ENCODE measurements around the gene TMEM117.

- TF ChIP-seq, protein P1, sequence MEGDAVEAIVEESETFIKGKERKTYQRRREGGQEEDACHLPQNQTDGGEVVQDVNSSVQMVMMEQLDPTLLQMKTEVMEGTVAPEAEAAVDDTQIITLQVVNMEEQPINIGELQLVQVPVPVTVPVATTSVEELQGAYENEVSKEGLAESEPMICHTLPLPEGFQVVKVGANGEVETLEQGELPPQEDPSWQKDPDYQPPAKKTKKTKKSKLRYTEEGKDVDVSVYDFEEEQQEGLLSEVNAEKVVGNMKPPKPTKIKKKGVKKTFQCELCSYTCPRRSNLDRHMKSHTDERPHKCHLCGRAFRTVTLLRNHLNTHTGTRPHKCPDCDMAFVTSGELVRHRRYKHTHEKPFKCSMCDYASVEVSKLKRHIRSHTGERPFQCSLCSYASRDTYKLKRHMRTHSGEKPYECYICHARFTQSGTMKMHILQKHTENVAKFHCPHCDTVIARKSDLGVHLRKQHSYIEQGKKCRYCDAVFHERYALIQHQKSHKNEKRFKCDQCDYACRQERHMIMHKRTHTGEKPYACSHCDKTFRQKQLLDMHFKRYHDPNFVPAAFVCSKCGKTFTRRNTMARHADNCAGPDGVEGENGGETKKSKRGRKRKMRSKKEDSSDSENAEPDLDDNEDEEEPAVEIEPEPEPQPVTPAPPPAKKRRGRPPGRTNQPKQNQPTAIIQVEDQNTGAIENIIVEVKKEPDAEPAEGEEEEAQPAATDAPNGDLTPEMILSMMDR (conservative IDR thresholded peaks at IDR 0.05; ENCODE audit: low read length): no peak
- TF ChIP-seq EZH2phosphoT487 (IDR thresholded peaks at IDR 0.05; ENCODE audit: borderline replicate concordance, low read depth, low read length): no peak
Observed at GRCh38 chr12:44389896-44390295, 554.0 kb downstream of the TMEM117 start.

All from OCI-LY7 (cell line).